ENCODE results near the gene CCSER1.

CCSER1 gene

DNA sequence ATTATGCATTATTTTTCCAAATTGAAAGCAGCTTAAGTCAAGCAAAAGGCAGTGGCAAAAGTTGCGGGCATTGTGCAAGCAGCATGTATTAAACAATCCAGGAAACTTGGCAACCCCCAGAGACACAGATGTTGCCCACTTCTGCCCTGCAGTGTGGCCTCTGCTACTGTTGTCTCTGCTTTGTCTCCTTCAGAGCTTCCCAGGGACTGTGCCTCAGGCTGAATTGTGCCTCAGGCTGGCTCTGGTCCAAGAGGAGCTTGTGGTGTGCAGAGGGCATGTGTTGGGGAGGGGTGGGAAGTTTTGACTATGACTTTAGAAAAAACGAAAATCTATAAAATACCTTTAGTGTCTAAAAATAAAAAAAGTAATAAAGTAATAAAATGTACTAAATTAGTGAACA, 201.4 kb downstream of the CCSER1 start:
- no peak overlapping the region for H3K27ac ChIP-seq (ENCODE audit: low read depth, low read length)
- H4K20me1 ChIP-seq (ENCODE audit: low read depth, low read length) = no peaks in the 10 kb centered on the region
- no peak overlapping the region for H3K4me3 ChIP-seq (ENCODE audit: insufficient read depth, low read length, poor library complexity, severe bottlenecking)
- H2AFZ ChIP-seq (ENCODE audit: low read depth, low read length, severe bottlenecking) = no peak overlapping the region
- H3K27me3 ChIP-seq (ENCODE audit: low read length) = no peaks in the 10 kb centered on the region
- no peak overlapping the region for H3K9ac ChIP-seq (ENCODE audit: low read length)
- no peaks in the 10 kb centered on the region for H3K9me3 ChIP-seq (ENCODE audit: insufficient read depth, low read length)
- no peaks in the 10 kb centered on the region for H3K79me2 ChIP-seq (ENCODE audit: insufficient read depth, low read length)
- no peaks in the 10 kb centered on the region for H3F3A ChIP-seq (ENCODE audit: insufficient read depth)
- no peaks in the 10 kb centered on the region for H3K36me3 ChIP-seq (ENCODE audit: low read length)
- no peaks in the 10 kb centered on the region for H3K9me2 ChIP-seq (replicated peaks; ENCODE audit: insufficient read depth, low read length)
- H3K4me2 ChIP-seq (ENCODE audit: low read depth, low read length, poor library complexity, severe bottlenecking) = no peak overlapping the region
- TF ChIP-seq, protein P1, sequence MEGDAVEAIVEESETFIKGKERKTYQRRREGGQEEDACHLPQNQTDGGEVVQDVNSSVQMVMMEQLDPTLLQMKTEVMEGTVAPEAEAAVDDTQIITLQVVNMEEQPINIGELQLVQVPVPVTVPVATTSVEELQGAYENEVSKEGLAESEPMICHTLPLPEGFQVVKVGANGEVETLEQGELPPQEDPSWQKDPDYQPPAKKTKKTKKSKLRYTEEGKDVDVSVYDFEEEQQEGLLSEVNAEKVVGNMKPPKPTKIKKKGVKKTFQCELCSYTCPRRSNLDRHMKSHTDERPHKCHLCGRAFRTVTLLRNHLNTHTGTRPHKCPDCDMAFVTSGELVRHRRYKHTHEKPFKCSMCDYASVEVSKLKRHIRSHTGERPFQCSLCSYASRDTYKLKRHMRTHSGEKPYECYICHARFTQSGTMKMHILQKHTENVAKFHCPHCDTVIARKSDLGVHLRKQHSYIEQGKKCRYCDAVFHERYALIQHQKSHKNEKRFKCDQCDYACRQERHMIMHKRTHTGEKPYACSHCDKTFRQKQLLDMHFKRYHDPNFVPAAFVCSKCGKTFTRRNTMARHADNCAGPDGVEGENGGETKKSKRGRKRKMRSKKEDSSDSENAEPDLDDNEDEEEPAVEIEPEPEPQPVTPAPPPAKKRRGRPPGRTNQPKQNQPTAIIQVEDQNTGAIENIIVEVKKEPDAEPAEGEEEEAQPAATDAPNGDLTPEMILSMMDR (IDR thresholded peaks at IDR 0.05; ENCODE audit: insufficient read depth, low read length, poor library complexity, severe bottlenecking) = no peak
- TF ChIP-seq EZH2phosphoT487 (conservative IDR thresholded peaks at IDR 0.05; ENCODE audit: low read length) = no peak

DNA sequence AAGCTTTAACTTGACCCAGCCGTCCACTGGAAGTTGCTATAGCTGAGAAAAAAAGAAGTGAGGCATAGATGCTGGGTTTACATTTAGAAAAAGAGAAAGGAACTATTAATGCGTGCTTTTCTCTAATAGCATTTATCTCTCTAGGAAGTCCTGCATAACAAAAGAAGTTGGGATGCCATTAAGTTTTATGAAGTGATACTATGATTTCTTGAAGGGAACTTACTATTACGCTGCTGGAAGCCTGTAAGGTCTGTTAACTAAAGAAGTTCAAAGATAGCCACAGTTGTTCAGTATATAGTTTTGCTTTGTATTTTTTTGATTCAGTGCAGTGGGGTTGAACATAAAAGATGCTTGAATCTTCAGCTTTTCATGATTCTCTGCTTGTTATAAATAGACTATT, 203.4 kb downstream of the CCSER1 start:
- H3K27ac ChIP-seq (ENCODE audit: low read depth, low read length) = no peak overlapping the region
- no peaks in the 10 kb centered on the region for H3K36me3 ChIP-seq (ENCODE audit: low read length)
- no peaks in the 10 kb centered on the region for H3K9me2 ChIP-seq (replicated peaks; ENCODE audit: insufficient read depth, low read length)
- no peak overlapping the region for H3K9ac ChIP-seq (ENCODE audit: low read length)
- no peaks in the 10 kb centered on the region for H3K9me3 ChIP-seq (ENCODE audit: insufficient read depth, low read length)
- no peak overlapping the region for H2AFZ ChIP-seq (ENCODE audit: low read depth, low read length, severe bottlenecking)
- H4K20me1 ChIP-seq (ENCODE audit: low read depth, low read length) = no peaks in the 10 kb centered on the region
- no peaks in the 10 kb centered on the region for H3K27me3 ChIP-seq (ENCODE audit: low read length)
- no peak overlapping the region for H3K4me2 ChIP-seq (ENCODE audit: low read depth, low read length, poor library complexity, severe bottlenecking)
- no peak overlapping the region for H3K4me3 ChIP-seq (ENCODE audit: insufficient read depth, low read length, poor library complexity, severe bottlenecking)
- H3K79me2 ChIP-seq (ENCODE audit: insufficient read depth, low read length) = no peaks in the 10 kb centered on the region
- TF ChIP-seq, protein P1 (IDR thresholded peaks at IDR 0.05; ENCODE audit: insufficient read depth, low read length, poor library complexity, severe bottlenecking) = no peak
- no peak for TF ChIP-seq EZH2phosphoT487 (conservative IDR thresholded peaks at IDR 0.05; ENCODE audit: low read length)
- no peaks in the 10 kb centered on the region for H3F3A ChIP-seq (ENCODE audit: insufficient read depth)

DNA sequence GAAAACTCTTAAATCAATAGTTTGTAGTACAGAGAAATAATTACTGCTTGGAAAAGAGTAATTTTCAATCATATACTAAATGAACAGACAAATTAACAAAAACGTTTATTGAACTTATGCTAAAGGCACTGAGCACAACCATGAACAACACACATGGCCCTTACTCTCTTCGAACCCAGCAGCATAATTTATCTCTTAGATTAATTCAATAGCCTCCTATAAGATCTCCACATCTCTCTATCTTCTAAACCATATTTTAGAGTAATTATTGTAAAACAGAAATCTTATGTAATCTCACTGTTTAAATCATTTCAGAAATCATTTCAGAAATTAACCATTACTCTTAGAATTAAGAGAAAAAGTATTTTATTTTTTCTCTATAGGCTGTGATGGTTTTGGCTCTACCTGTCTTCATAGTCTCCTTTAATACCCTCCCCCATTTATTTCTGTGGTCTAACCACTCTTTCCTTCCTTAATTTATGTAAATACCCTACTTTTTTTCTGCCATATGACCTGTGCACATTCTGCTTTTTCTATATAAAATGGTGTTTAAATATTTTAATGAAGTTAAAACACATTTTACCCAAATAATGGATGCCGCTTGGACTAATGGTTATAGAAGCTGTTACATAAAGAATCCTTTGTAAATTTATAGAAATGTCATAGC, 218.5 kb downstream of the CCSER1 start:
- H3K9me3 ChIP-seq (ENCODE audit: insufficient read depth, low read length) = no peaks in the 10 kb centered on the region
- no peaks in the 10 kb centered on the region for H3F3A ChIP-seq (ENCODE audit: insufficient read depth)
- no peaks in the 10 kb centered on the region for H3K36me3 ChIP-seq (ENCODE audit: low read length)
- no peak overlapping the region for H2AFZ ChIP-seq (ENCODE audit: low read depth, low read length, severe bottlenecking)
- H3K4me2 ChIP-seq (ENCODE audit: low read depth, low read length, poor library complexity, severe bottlenecking) = no peak overlapping the region
- H3K4me3 ChIP-seq (ENCODE audit: insufficient read depth, low read length, poor library complexity, severe bottlenecking) = no peak overlapping the region
- no peak overlapping the region for H3K27ac ChIP-seq (ENCODE audit: low read depth, low read length)
- H4K20me1 ChIP-seq (ENCODE audit: low read depth, low read length) = no peaks in the 10 kb centered on the region
- TF ChIP-seq EZH2phosphoT487 (conservative IDR thresholded peaks at IDR 0.05; ENCODE audit: low read length) = no peak
- TF ChIP-seq, protein P1 (IDR thresholded peaks at IDR 0.05; ENCODE audit: insufficient read depth, low read length, poor library complexity, severe bottlenecking) = no peak
- H3K9ac ChIP-seq (ENCODE audit: low read length) = no peak overlapping the region
- no peaks in the 10 kb centered on the region for H3K9me2 ChIP-seq (replicated peaks; ENCODE audit: insufficient read depth, low read length)
- H3K27me3 ChIP-seq (ENCODE audit: low read length) = no peaks in the 10 kb centered on the region
- H3K79me2 ChIP-seq (ENCODE audit: insufficient read depth, low read length) = no peaks in the 10 kb centered on the region

Measured in SU-DHL-6 (cell line).